CD4-positive, alpha-beta T cell treated with Interleukin-6 for 4 hours (primary cell): ENCODE measurements around the gene DAP3.
A peak's percentile ranks its signal among the peaks of the same experiment; 100 is the strongest.
"Not testable (repeated sequence)": the region's sequence is repeated elsewhere in the genome, so short reads cannot be mapped to it uniquely, and the experiment has no call there.

ENCODE experiments used
- DNase-seq: peaks from one replicate; pipeline ENCODE4 v3.0.0-alpha.2; 2020; ENCODE audit warnings: mixed read lengths

DAP3 gene

DNA sequence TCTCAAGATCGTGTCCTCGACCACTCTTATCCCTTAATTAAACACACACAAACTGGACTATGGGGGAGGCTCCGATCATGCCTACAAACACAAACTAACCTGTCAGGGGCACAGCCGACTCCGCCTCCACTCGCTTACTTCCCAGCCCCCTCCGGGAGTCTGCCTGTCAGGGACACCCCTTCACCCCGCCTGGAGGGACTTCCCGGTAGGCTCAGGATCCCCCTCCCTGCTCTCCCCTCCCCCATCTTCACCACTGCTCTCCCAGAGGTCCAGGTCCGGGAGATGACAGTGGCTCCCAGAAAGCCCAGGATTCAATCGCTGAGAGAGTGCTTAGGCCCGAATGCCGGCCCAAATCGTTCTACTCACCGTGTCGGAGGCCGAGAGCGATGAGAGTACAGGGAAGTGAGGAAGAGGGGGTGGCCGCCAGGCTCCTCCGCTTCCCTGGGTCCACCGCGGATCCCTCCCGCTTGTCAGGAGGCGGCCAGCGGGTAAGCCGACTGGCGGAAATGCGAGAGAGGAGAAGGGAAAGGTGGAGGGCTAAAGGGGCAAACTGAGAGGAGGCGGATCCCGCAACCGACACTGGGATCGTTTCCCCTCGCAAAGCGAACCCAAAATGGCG, 1.1 kb upstream of the DAP3 start:
- DNase-seq = not testable (repeated sequence)

DNA sequence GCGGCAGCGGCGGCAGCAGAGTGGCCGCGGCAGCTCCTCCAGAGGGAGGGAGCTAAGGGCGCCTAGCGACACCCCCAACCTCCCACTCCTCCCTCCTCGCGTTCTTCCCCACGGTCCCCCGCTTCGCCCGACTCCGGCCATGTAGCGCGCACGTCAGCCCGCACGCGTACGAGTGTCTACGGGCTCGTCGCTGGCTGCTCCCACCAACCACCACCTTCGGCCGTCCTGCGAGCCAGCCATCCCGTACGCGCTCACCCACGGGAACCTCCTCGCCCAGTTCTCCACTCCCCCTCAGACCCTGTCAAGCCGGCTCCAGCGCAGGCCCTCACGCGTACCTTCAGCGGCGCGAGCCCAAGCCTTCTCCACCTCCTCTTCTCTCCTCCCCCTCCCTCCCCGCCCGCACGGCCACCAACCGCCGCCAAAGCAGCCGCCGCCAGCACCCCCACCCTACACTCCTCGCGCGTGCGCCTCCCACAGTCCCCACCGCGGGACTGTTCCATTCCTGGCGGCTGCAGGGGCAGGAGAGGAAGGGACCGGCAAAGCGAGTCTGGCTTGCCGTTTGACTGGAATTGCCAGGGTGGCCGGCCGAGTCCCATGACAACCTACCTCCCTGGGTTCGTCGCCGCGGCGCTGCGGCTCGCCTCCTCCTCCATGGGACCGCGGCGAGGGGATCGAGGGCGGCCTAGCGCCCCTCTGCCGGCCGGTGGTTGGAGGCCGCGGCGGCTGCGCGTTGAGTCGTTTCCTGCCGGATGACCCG, 389 bp upstream of the DAP3 start, which contains the start of gene YY1AP1:
Gene YY1AP1 (minus strand): TSS at position 451 of the 757 bp plus-strand sequence. CDS start 8,338 bp downstream, outside the sequence.
- peak; percentile 91 for DNase-seq

DNA sequence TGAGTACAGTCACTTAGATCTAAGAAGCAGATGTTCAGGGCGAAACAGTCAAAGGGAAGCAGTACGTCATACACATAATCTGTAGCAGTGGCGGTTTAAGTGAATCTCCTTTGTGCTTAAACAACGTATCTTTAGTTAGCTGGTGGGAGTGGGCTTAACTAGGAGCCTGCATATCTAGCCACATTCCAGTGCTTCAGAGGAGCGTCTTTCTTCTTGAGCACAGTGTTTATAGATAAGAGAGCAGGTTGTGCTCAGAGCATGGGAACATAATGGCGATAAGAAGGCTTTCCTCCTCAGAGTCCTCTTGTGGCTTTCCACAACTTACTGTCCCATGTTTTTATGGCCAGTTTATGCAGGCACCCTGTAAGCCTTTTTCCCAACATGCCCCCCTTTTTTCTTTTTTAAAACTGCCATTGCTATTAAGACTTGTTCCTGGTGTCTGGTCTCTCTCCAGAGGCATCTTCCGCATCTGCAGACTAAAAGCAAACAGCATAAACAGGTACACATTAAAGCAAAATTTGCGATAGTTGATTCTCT, 3.2 kb downstream of the DAP3 start:
- no peak for DNase-seq

DNA sequence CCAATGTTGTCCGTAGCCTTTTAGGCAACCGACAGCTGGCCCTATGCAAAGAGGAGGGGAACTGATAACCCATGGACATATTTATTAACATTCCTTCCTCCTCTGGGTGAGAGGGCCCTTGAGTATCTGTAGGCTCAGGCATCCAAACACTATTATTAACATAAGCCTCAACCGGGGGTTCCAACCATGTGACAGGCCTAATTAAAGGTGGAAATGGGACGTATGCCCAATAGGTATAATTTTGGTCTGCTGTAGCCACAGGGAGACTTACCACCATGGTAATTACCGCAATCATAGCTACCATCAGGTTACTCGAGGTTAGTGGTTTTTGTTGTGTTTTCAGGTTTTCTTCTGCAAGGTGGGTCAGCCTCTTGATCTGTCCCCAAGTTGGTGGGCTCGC, 5.3 kb downstream of the DAP3 start:
- DNase-seq = no peak

DNA sequence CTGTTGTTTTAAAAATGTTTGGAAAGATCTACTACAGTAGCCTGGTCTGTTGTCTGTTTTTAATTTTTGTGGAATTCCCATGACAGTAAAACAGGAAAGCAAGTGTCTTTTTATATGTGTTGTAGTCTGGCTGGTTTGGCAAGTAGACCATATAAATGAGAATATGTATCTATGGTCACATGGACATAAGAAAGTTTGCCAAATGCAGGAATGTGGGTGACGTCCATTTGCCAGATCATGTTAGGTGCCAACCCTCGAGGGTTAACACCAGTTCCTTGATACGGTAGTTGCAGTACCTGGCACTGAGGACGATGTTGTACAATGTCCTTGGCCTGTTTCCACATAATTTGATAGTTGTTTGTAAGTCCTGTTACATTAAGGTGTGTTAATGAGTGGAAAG, 6.2 kb downstream of the DAP3 start:
- no peak for DNase-seq

DNA sequence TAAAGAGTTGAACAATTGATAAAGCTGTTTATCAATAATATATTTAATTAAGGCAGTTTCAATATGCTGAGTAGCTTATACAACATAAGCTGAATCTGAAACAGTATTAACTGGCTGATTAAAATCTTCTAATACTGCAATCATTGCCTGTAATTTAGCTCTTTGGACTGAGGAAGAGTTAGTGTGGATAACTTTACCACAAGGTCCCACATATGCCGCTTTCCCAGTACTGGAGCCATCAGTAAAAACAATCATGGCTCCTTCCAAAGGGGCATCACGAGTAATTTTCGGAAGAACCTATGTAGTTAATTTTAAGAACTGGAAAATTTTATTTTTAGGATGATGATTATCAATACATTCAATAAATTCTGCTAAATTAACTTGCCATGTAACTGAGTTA, 6.7 kb downstream of the DAP3 start:
- no peak for DNase-seq

DNA sequence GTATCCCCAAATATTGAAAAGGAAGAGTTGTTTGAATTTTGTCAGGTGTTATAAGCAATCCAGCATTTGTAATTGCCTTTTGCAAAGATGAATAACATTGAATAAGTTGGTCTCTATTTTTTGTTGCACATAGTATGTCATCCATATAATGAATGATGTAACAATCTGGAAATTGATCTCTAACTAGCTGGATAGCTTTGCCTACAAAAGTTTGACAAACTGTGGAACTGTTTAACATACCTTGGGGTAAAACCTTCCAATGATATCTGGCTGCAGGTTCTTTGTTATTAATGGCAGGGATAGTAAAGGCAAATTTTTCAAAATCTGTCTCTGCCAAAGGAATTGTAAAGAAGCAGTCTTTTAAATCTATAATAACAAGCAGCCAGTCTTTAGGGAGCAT, 7.6 kb downstream of the DAP3 start:
- DNase-seq = no peak

DNA sequence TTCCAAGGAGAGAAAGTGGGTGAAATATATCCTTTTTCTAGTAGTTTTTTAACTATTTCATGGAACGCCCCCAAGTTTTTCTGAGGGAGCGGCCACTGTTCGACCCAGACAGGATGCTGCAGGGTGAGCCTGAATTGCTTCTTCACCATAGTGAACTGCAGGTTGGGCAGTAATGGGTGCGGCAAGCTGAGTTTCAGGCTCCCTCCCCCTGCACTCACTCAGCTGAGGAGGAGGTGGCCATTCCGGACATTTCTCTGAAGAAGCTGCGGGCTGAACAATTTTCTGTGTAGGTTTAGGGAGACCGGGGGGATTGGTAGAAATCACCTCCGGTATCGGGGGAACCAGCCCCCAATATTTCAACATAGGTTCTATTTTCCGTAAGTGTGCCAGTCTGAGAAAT, 8.2 kb downstream of the DAP3 start:
- no peak for DNase-seq

DNA sequence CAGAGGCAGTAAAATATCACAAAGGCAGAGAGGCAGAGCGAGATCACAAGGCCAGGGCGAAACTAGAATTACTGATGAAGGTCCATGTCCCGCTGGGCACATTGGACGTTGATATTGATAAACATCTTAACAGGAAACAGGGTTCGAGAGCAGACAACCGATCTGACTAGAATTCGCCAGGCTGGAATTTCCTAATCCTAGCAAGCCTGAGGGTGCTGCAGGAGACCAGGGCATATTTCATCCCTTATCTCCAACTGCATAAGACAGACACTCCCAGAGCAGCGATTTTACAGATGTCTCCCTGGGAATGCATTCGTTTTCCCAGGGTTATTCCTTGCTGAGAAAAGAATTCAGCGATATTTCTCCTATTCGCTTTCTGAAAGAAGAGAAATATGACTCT, 8.7 kb downstream of the DAP3 start:
- DNase-seq = not testable (repeated sequence)

DNA sequence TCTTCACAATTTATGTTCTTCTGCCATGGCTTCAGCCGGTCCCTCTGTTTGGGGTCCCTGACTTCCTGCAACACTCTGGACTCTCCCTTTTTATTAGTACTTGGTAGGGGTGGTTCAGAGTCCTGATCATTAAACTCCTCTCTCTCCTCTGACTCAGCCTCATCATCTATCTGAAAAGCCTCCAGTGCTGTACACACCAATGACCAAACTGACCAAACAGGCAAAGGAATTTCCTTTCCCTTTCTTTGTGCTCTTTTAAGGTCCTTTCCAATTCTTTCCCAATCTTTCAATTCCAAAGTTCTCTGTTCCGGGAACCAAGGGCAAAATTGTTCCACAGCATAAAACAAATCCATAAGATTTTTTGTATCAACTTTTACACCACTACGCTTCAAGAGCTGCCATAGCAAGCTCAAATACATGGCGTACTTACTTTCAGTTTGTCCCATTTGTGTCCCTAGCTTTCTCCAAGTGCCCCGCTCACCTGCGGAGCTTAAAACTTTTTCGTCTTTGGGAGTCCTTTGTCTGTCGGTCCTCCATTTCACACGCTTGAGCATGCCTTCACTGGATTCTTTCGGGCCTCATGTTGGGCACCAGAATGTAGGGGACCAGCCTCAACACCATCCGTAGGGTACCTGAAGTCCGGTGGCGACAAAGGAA, 9.6 kb downstream of the DAP3 start:
- no peak for DNase-seq

DNA sequence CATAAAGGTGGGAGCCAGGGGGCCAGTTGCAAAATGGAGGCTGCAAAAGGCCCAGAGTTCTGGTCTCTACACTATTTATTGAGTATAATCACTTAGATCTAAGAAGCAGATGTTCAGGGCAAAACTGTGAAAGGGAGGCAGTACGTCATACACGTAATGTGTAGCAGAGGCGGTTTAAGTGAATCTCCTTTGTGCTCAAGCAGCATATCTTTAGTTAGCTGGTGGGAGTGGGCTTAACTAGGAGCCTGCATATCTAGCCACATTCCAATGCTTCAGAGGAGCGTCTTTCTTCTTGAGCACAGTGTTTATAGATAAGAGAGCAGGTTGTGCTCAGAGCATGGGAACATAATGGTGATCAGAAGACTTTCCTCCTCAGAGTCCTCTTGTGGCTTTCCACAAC, 10.2 kb downstream of the DAP3 start:
- DNase-seq = not testable (repeated sequence)

DNA sequence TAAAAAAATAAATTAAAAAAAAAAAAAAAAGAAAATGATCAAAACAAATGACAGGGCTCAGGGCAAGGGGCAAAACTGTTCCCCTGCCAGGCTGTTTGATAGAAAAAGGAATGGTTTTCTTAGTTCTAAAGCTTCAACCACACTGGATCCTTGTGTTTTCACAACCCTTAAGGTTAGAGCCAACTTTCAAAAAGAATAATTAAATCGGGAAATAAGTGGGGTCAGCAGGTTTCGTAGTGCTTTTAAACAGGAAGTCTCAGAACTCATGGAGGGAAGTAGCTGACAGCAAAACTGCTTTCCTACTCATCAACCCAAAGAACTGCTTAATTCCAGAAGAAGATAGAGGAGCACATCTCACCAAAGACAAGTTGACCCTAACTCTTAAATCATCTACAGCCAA, 12.8 kb downstream of the DAP3 start:
- DNase-seq = not testable (repeated sequence)

DNA sequence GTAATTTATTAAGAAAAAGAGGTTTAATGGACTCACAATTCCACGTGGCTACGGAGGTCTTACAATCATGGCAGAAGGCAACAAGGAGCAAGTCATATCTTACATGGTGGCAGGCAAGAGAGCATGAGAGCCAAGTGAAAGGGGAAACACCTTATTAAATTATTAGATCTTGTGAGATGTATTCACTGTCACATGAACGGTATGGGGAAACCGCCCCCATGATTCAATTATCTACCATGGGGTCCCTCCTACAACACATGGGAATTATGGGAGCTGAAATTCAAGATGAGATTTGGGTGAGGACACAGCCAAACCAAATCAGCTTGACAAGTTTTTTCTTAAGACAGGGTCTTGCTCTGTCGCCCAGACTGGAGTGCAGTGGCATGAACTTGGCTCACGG, 14.3 kb downstream of the DAP3 start:
- no peak for DNase-seq

DNA sequence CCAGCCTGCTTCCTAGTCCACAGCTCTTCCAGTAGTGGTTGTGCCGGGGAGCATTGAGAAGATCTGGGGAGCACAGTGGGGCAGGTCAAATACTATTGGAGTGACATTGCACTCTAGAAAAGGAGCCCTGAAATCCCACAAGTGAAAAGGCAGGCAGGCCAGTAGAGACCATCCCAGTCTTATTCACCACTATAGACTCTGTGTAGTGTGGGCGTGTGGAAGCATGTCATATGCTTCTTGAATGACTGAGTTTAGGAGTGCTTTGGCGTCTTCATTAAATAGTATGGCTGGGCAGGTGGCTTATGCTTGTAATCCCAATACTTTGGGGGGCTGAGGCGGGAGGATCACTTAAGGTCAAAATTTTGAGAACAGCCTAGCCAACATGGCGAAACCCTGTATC, 15.5 kb downstream of the DAP3 start:
- DNase-seq = not testable (repeated sequence)

DNA sequence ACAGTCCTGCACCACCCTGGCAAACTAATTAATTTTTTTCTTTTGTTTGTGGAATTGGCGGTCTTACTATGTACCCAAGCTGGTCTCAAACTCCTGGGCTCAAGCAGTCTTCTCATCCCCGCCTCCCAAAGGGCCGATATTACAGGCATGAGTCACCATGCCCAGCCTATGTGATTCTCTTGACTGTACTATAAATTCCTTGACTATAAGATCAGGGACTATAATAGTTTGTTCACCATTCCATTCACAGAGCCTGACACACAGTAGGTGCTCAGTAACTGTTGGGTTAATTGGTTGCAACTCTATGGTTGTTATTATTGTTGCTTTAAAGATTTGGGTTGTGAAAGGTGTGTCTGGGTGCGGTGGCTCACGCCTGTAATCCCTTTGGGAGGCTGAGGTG, 17.2 kb downstream of the DAP3 start:
- no peak for DNase-seq

DNA sequence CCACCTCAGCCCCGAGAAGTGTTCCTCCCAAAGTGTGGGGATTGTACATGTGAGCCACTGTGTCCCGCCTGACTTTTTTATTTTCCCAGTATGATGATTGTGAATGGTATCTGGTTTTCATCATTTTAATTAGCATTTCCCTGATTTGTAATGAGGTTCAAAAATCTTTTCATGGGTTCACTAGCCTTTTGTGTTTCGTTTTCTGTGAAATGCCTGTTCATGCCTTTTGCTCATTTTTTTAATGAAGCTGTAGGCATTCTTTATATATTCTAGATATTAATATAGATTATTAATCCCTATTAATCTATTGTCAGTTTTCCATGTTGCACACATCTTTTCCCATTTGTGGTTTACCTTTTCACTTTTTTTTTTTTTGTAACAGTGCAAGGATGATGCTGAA, 20.5 kb downstream of the DAP3 start:
- DNase-seq = no peak

DNA sequence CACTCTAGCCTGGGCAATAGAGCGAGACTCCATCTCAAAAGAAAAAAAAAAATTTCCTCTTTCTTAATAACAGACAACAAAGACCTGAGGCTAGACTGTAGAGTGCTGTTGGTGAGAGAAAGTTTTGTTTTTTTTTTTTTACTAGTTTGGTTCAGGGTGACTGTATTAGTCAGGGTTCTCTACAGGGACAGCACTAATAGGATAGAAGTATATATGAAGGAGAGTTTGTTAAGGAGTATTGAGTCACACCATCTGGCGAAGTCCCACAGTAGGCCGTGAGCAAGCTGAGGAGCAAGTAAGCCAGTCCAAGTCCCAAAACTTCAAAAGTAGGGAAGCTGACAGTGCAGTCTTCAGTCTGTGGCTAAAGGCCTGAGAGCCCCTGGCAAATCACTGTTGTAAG, 22.6 kb downstream of the DAP3 start:
- not testable (repeated sequence) for DNase-seq

DNA sequence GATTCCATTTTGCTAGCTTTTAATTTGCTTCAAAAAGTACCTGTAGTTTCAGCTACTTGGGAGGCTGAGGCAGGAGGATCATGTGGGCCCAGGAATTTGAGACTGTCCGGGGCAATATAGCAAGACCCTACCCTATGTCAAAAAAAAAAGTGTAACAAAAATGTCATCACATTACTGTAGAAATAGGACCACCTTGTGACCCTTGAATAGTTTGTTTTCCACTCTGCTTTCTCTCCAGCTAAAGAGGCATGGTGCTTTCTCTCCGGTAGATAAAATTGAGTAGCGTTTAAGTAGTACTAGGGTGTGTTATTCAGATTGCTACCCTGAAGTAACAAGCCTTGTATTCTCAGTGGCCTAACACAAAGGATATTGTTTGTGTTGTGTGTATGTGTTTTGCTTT, 23.7 kb downstream of the DAP3 start:
- DNase-seq = not testable (repeated sequence)

DNA sequence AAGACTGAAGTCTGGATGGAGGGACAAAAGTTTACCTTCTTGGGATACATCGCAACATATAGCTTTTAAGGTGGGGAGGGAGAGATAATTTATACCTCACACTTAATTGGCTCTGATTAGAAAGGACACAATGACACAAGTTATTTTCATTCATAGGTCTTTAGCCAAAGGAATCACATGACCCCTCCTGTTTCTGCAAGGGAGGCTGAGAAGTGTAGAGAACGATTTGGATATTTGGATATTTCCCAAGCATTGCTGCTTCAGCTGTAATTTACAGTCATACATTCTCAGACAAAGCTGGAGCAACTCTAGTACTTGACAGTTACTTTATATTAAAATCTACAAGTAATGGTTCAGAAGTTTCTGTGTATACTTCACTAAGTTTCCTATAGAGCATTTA, 24.2 kb downstream of the DAP3 start:
- no peak for DNase-seq

DNA sequence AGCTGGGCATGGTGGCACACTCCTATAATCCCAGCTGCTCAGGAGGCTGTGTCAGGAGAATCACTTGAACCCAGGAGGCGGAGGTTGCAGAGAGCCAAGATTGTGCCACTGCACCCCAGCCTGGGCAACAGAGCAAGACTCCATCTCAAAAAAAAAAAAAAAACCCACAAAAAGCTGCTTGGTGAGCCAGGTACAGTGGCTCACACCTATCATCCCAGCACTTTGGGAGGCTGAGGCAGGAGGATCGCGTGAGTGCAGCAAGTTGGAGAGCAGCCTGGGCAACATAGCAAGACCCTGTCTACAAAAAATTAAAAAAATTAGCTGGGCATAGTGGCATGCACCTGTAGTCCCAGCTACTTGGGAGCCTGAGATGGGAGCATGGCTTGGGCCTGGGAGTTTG, 26.2 kb downstream of the DAP3 start:
- DNase-seq = not testable (repeated sequence)

DNA sequence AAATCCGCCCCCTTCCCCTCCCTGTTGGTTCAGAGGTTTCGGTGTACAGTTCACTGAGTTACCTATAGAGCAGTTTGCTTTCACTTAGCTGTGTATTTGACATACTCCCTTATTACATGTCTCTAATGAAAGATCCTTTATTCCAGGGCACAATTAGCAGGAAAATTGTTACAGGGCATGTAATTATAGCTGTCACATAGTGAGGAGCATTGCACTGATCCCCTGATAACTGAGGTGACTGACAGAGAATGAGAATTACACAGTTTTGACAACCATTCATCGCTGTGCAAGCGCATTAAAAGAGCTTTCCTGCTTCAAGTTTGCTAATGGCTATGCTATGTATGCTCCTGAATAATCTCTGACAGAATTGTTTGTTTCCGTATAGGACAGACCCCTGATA, 26.9 kb downstream of the DAP3 start:
- no peak for DNase-seq

DNA sequence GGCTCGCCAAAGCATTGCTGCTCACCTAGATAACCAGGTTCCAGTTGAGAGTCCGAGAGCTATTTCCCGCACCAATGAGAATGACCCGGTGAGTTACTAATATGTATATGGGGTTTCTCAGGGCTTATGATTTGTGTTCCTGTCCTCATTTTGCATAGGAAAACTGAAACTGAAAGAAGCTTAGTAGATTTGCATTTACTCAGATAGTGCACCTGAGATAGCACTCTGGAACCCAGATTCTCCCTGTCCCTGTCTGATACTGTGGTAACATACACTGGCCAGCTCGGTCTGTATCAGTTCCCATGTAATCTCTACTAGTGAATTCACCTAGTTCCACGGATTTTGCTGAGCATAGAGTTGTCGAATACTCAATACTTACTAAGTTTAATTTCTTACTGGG, 28.1 kb downstream of the DAP3 start:
- no peak for DNase-seq

DNA sequence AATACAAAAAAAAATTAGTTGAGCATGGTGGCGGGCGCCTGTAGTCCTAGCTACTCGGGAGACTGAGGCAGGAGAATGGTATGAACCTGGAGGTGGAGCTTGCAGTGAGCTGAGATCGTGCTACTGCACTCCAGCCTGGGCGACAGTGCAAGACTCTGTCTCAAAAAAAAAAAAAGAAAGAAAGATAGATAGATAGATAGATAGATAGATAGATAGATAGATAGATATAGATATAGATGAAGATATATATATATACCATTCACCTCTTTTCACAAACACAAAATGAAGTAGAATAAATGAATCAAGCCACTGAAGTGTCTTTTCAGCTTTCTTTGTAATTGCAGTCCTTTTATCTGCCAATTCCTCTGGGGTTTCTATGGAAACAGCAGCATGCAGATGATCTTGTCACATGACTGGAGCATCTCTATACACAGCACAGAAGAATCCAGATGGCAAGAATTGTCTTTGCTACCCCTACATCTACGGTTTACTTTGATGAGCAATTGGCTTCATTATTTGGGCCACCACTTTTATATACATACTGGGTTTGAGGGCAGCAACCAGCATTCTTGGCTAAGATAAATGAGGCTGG, 29.7 kb downstream of the DAP3 start:
- DNase-seq = not testable (repeated sequence)
